ENCODE measurements around the gene TSPAN15. TPM values are rescaled to one million over a fixed set of nuclear protein-coding genes. Genes with fewer than 3 reads are reported as not detected.

Gene TSPAN15
- total RNA-seq, 1 experiment from 2014 or later, result 8.3 TPM

- TF ChIP-seq, protein P1, sequence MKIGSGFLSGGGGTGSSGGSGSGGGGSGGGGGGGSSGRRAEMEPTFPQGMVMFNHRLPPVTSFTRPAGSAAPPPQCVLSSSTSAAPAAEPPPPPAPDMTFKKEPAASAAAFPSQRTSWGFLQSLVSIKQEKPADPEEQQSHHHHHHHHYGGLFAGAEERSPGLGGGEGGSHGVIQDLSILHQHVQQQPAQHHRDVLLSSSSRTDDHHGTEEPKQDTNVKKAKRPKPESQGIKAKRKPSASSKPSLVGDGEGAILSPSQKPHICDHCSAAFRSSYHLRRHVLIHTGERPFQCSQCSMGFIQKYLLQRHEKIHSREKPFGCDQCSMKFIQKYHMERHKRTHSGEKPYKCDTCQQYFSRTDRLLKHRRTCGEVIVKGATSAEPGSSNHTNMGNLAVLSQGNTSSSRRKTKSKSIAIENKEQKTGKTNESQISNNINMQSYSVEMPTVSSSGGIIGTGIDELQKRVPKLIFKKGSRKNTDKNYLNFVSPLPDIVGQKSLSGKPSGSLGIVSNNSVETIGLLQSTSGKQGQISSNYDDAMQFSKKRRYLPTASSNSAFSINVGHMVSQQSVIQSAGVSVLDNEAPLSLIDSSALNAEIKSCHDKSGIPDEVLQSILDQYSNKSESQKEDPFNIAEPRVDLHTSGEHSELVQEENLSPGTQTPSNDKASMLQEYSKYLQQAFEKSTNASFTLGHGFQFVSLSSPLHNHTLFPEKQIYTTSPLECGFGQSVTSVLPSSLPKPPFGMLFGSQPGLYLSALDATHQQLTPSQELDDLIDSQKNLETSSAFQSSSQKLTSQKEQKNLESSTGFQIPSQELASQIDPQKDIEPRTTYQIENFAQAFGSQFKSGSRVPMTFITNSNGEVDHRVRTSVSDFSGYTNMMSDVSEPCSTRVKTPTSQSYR (CRISPR knock-in tag; IDR thresholded peaks at IDR 0.05), result no peak
- TF ChIP-seq, protein P2, sequence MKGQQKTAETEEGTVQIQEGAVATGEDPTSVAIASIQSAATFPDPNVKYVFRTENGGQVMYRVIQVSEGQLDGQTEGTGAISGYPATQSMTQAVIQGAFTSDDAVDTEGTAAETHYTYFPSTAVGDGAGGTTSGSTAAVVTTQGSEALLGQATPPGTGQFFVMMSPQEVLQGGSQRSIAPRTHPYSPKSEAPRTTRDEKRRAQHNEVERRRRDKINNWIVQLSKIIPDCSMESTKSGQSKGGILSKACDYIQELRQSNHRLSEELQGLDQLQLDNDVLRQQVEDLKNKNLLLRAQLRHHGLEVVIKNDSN (CRISPR knock-in tag; IDR thresholded peaks at IDR 0.05), result no peak
- TF ChIP-seq ZNF219 (CRISPR knock-in tag; IDR thresholded peaks at IDR 0.05; ENCODE audit: borderline replicate concordance), result no peak
- TF ChIP-seq PREB (CRISPR knock-in tag; IDR thresholded peaks at IDR 0.05; ENCODE audit: borderline replicate concordance), result no peak
These were observed 17.5 kb downstream of the TSPAN15 start (continued) for GRCh38 chr10:69468751-69469089.

- ChIA-PET CTCF (interaction anchor here (2.7 to 6.1 kb wide), 2 partner anchors 19 to 62 kb away, joined by 13 to 55 read pairs; partner anchors contain the start of gene TSPAN15), POLR2A (no interaction called here)
- TF ChIP-seq ZNF232 (CRISPR knock-in tag; IDR thresholded peaks at IDR 0.05) (no peak), FOXK1 (CRISPR knock-in tag; IDR thresholded peaks at IDR 0.05) (no peak), ESRRA (CRISPR knock-in tag; IDR thresholded peaks at IDR 0.05; ENCODE audit: borderline replicate concordance) (no peak), PRRX2 (CRISPR knock-in tag; IDR thresholded peaks at IDR 0.05) (no peak), TEAD4 (CRISPR knock-in tag; IDR thresholded peaks at IDR 0.05) (no peak), FOXP1 (CRISPR knock-in tag; IDR thresholded peaks at IDR 0.05; ENCODE audit: borderline replicate concordance) (no peak), SMAD3 (CRISPR knock-in tag; IDR thresholded peaks at IDR 0.05; ENCODE audit: borderline replicate concordance) (no peak), ZNF219 (CRISPR knock-in tag; IDR thresholded peaks at IDR 0.05; ENCODE audit: borderline replicate concordance) (no peak), IRF2 (CRISPR knock-in tag; IDR thresholded peaks at IDR 0.05; ENCODE audit: borderline replicate concordance, low read depth) (no peak), NFYB (CRISPR knock-in tag; conservative IDR thresholded peaks at IDR 0.05; ENCODE audit: low read depth) (no peak), FOXJ3 (CRISPR knock-in tag; IDR thresholded peaks at IDR 0.05; ENCODE audit: borderline replicate concordance) (no peak), IRF1 (CRISPR knock-in tag; IDR thresholded peaks at IDR 0.05) (no peak), ZMAT4 (CRISPR knock-in tag; IDR thresholded peaks at IDR 0.05) (no peak), USF2 (CRISPR knock-in tag; IDR thresholded peaks at IDR 0.05) (no peak), ZNF396 (CRISPR knock-in tag; IDR thresholded peaks at IDR 0.05; ENCODE audit: borderline replicate concordance) (no peak)
- TF ChIP-seq, protein P3, sequence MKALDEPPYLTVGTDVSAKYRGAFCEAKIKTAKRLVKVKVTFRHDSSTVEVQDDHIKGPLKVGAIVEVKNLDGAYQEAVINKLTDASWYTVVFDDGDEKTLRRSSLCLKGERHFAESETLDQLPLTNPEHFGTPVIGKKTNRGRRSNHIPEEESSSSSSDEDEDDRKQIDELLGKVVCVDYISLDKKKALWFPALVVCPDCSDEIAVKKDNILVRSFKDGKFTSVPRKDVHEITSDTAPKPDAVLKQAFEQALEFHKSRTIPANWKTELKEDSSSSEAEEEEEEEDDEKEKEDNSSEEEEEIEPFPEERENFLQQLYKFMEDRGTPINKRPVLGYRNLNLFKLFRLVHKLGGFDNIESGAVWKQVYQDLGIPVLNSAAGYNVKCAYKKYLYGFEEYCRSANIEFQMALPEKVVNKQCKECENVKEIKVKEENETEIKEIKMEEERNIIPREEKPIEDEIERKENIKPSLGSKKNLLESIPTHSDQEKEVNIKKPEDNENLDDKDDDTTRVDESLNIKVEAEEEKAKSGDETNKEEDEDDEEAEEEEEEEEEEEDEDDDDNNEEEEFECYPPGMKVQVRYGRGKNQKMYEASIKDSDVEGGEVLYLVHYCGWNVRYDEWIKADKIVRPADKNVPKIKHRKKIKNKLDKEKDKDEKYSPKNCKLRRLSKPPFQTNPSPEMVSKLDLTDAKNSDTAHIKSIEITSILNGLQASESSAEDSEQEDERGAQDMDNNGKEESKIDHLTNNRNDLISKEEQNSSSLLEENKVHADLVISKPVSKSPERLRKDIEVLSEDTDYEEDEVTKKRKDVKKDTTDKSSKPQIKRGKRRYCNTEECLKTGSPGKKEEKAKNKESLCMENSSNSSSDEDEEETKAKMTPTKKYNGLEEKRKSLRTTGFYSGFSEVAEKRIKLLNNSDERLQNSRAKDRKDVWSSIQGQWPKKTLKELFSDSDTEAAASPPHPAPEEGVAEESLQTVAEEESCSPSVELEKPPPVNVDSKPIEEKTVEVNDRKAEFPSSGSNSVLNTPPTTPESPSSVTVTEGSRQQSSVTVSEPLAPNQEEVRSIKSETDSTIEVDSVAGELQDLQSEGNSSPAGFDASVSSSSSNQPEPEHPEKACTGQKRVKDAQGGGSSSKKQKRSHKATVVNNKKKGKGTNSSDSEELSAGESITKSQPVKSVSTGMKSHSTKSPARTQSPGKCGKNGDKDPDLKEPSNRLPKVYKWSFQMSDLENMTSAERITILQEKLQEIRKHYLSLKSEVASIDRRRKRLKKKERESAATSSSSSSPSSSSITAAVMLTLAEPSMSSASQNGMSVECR (CRISPR knock-in tag; IDR thresholded peaks at IDR 0.05; ENCODE audit: borderline replicate concordance), result no peak
- TF ChIP-seq, protein P4, sequence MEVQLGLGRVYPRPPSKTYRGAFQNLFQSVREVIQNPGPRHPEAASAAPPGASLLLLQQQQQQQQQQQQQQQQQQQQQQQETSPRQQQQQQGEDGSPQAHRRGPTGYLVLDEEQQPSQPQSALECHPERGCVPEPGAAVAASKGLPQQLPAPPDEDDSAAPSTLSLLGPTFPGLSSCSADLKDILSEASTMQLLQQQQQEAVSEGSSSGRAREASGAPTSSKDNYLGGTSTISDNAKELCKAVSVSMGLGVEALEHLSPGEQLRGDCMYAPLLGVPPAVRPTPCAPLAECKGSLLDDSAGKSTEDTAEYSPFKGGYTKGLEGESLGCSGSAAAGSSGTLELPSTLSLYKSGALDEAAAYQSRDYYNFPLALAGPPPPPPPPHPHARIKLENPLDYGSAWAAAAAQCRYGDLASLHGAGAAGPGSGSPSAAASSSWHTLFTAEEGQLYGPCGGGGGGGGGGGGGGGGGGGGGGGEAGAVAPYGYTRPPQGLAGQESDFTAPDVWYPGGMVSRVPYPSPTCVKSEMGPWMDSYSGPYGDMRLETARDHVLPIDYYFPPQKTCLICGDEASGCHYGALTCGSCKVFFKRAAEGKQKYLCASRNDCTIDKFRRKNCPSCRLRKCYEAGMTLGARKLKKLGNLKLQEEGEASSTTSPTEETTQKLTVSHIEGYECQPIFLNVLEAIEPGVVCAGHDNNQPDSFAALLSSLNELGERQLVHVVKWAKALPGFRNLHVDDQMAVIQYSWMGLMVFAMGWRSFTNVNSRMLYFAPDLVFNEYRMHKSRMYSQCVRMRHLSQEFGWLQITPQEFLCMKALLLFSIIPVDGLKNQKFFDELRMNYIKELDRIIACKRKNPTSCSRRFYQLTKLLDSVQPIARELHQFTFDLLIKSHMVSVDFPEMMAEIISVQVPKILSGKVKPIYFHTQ (CRISPR knock-in tag; IDR thresholded peaks at IDR 0.05), result no peak
- Mint-ChIP-seq H3K27ac (no peak overlapping the region), H3K27me3 (ENCODE audit: low read depth) (no peaks in the 10 kb centered on the region), H3K36me3 (no peaks in the 10 kb centered on the region), H3K4me3 (no peak overlapping the region), H3K4me1 (peaks cover 17% of the 10 kb centered on the region), H3K9me3 (no peaks in the 10 kb centered on the region)
- DNase-seq (ENCODE audit: low spot score) (no peak), ATAC-seq (no peak)
These were observed 18.7 kb downstream of the TSPAN15 start for GRCh38 chr10:69469976-69470375.

Measured in WTC11 (cell line).